Colonic mucosa (tissue), 4 donors: ENCODE data around the gene PCGF2. TPM values are rescaled to one million over a fixed set of nuclear protein-coding genes. Genes with fewer than 3 reads are reported as not detected.

ENCODE experiments used
- DNase-seq: peaks from one replicate; pipeline ENCODE4 v3.0.0-alpha.2; 2020
- H3K27ac ChIP-seq: fragments of 200-600 bp; one replicate; pipeline ENCODE4 v1.8.0; 2021
- H3K27me3 ChIP-seq: fragments of 200-600 bp; one replicate; pipeline ENCODE4 v1.8.0; 2021
- H3K36me3 ChIP-seq: fragments of 200-600 bp; one replicate; pipeline ENCODE4 v1.8.0; 2021
- H3K4me1 ChIP-seq: fragments of 200-600 bp; one replicate; pipeline ENCODE4 v1.8.0; 2021; ENCODE audit warnings: mild to moderate bottlenecking
- H3K4me3 ChIP-seq: fragments of 200-600 bp; one replicate; pipeline ENCODE4 v1.8.0; 2021
- H3K9ac ChIP-seq, 2 donors: one replicate each; pipeline ENCODE4 v1.7.0; 2013; ENCODE audit warnings: control low read depth in 2 of 2, low read depth in 2 of 2, low read length in 2 of 2
- H3K9me3 ChIP-seq: fragments of 200-600 bp; one replicate; pipeline ENCODE4 v1.8.0; 2021
- intact Hi-C: fragments of 100-400 bp; cut with DNase I; formaldehyde crosslinking; loops from one replicate; pipeline ENCODE4 v1.14.1; 2022
- total RNA-seq, 2 donors: library from RNA; stranded (reverse); fragmentation: NEBNext Ultra II Directional in 1 of 2; extraction: Animal tissue kit (Norgen Biotek cat#: 25700) in 1 of 2; gene quantifications; one replicate each; pipeline ENCODE4 v1.2.1, GENCODE V29; 2021
- TF ChIP-seq, protein P1 (sequence below): fragments of 200-600 bp; IDR thresholded peaks from one replicate; pipeline ENCODE4 v1.8.0; 2022; ENCODE audit warnings: antibody characterized with exemption, mild to moderate bottlenecking
- donor health status: healthy.
- donor health status: DM: no; HTN: no; CAD: no.
- donor health status: DM: no; HTN: no; CAD: no.

PCGF2 gene
- total RNA-seq, 2 donors from 2014 or later, result 27.2 to 45.5 TPM

DNA sequence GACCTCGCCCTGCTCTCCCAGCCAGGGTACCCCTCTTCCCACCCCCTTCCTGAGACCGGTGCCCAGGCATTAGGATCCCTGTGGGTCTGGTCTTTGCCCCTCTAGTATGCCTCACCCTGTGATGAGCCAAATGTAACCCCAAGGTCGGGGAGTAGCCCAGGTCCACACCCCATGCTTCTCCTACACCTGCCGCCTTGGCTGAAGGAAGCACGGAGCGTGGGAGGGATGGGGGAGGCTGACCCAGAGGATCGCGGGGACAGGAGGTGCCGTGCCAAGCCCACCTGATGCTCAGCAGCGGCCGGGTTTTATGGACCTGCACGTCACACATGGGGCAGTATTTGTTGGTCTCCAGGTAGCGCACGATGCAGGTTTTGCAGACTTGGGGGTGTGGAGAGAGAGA is 8.8 kb downstream of the PCGF2 start:
- Histone ChIP-seq H3K36me3 (no peaks in the 10 kb centered on the region), H3K4me3 (no peak overlapping the region), H3K9me3 (no peaks in the 10 kb centered on the region), H3K27ac (no peak overlapping the region), H3K27me3 (no peaks in the 10 kb centered on the region), H3K9ac (peak overlapping the region in 1 of 2 donors; percentile 22), H3K4me1 (peaks cover 21% of the 10 kb centered on the region)
- TF ChIP-seq, protein P1, sequence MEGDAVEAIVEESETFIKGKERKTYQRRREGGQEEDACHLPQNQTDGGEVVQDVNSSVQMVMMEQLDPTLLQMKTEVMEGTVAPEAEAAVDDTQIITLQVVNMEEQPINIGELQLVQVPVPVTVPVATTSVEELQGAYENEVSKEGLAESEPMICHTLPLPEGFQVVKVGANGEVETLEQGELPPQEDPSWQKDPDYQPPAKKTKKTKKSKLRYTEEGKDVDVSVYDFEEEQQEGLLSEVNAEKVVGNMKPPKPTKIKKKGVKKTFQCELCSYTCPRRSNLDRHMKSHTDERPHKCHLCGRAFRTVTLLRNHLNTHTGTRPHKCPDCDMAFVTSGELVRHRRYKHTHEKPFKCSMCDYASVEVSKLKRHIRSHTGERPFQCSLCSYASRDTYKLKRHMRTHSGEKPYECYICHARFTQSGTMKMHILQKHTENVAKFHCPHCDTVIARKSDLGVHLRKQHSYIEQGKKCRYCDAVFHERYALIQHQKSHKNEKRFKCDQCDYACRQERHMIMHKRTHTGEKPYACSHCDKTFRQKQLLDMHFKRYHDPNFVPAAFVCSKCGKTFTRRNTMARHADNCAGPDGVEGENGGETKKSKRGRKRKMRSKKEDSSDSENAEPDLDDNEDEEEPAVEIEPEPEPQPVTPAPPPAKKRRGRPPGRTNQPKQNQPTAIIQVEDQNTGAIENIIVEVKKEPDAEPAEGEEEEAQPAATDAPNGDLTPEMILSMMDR, result no peak
- intact Hi-C loops, result no loop called here
- no peak for DNase-seq

DNA sequence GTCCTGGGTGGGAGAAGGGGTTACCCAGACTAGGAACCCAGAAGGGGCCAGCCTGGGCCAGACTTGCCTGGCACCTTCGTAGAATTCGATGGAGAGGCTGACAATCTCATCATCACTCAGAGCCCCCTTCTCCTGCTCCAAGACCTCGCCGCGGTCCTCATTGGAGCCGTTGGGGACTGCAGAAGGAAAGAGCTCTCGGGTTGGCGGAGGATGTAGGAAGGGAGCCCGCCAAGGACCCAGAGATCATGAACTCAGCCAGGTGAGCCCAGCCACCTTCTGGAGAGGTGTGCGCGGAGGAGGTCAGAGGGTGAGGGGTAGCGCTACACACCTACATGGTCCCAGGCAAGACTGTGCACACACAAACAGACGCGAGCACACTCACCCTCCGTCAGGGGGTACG is 9.4 kb downstream of the PCGF2 start:
- Histone ChIP-seq H3K4me3 (no peak overlapping the region), H3K9ac (peak overlapping the region in 1 of 2 donors; percentile 22), H3K4me1 (peaks cover 21% of the 10 kb centered on the region), H3K27ac (no peak overlapping the region), H3K9me3 (no peaks in the 10 kb centered on the region), H3K27me3 (no peaks in the 10 kb centered on the region), H3K36me3 (no peaks in the 10 kb centered on the region)
- intact Hi-C loops, result no loop called here
- TF ChIP-seq, protein P1, result no peak
- no peak for DNase-seq

DNA sequence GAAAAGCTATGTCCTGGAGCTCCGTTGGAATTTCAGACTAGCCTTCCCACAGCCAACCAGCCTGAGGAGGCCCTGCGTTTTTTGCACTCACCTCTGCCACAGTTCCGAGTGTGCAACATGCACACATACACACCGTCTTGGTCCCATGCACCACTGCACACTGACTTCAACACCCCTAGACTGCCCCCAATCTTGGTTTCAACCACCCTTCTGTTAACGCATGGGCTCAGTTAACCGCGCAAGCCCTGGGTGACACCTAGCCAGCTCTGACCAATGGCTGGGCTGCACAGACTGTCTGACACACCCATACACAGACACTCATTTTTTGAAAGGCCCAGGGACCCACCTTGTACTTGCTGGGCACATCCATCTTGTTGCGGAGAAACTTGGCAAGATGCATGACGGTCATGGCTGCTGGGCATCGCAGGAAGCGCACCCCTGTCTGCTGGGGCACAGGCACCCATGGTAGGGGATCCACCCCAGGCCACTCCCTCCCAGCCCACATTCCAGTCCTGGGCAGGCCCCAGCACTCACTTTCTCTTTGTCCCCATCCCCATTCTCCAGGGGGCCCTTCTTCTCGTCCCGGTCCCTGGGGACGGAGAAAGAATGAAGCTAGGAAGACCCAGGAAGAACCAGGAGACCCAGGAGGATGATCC is 10.0 kb downstream of the PCGF2 start:
- intact Hi-C loops, result no loop called here
- no peak for DNase-seq
- no peaks in the 10 kb centered on the region for H3K36me3 ChIP-seq

DNA sequence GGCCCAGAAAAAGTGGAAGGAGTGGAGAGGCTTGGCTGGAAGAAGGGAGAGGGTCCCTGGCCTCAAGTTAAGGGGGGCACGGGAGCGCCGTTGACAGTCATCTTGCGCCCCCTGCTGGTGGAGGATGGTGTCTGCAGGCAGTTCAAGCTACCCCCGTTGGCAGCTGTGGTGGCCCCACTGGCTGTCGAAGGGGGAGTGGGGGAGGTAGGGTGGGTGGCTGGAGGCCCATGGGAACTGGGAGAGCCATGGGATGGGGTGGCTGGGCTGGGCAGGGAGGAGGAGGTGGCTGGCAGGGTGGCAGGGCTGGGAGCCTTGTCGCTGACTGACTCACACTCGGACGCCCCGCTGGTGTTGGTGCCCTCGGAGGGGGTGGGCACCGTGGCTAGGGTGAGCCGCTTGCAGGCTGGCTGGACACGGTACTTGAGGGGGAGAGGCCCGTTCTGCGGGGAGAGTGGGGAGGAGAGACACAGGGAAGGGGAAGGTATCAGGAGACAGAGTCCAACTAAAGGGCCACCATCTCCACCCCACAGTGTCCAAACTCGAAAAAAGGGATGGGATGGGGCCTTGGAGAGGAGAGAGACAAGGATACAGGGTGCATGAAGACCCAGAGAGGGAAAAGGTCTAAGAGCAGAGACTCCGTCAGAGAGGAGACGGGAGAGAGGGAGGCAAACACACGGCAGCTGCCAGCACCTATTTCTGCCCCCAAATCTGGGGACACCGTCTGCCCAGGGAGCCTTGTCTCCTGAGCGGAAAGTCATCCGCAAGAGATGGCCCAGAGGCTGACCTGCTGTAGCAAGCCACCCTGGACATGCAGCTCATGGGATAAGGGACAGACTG is 12.8 kb downstream of the PCGF2 start:
- TF ChIP-seq, protein P1, result peak; percentile 78
- Histone ChIP-seq H3K4me3 (no peak overlapping the region), H3K9ac (peak overlapping the region in 1 of 2 donors; percentile 4), H3K4me1 (peaks cover 18% of the 10 kb centered on the region), H3K36me3 (no peaks in the 10 kb centered on the region), H3K27me3 (no peaks in the 10 kb centered on the region), H3K9me3 (no peaks in the 10 kb centered on the region), H3K27ac (no peak overlapping the region)
- intact Hi-C loops, result loop anchor here (2.0 kb wide), 1 partner anchor 59 kb away; no protein-coding TSS in a partner anchor
- peak; percentile 69 for DNase-seq

More for the DNA sequence above, 10.0 kb downstream of the PCGF2 start:
- Histone ChIP-seq H3K4me1 (peaks cover 26% of the 10 kb centered on the region), H3K4me3 (no peak overlapping the region), H3K9me3 (no peaks in the 10 kb centered on the region), H3K9ac (no peak overlapping the region), H3K27ac (no peak overlapping the region), H3K27me3 (no peaks in the 10 kb centered on the region)
- TF ChIP-seq, protein P1, result no peak

DNA sequence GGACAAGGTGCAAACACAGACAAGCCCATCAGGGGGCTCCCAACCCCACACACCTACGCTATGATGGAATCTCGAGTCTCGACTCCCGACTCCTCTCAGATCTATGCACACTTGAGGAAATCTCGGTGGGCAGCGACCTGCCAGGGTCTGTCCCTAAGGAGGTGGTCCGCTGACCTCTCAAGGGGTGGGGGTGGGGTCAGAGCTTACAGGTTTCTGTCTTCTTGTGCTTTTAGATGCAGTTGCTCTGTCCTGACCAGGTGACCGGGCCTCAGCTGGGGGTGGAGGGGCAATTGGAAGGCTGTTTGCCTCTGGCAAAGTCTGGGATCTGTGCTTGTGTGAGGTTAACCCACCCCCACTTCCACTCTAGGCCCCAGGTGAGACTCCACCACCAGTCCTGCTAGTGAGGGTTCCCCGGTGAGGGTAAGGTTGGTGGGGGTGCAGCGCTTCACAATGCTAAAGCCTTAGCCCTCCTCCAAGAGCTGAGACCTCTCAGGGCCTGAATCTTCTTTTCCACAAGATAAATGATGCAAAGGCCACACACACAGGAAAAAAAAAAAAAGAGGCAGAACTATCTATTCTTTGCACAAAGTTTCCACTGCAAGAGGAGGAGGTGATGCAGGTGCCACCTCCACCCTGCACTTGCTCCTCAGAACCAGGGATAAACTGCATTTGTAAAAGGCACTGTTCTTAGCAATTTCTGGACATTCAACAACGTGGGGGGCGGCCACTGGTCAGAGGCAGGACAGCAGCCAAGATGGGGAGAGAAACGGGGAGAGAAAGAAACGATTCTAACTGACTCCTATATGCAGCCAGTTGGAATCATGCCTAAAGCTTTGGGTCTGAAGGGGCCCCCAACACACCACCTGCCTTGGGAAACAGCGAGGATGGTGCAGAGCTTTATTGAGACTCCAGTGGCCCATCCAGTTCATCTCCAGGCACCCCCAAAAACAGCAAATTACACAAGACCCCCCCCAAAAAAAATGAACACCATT is 13.9 kb downstream of the PCGF2 start:
- no peak overlapping the region for H3K9ac ChIP-seq

More for the DNA sequence above, 13.9 kb downstream of the PCGF2 start:
- Histone ChIP-seq H3K4me3 (no peak overlapping the region), H3K36me3 (no peaks in the 10 kb centered on the region), H3K27me3 (no peaks in the 10 kb centered on the region), H3K27ac (no peak overlapping the region), H3K9me3 (no peaks in the 10 kb centered on the region), H3K4me1 (peaks cover 23% of the 10 kb centered on the region)
- TF ChIP-seq, protein P1, result no peak
- intact Hi-C loops, result loop anchor here (2.0 kb wide), 1 partner anchor 57 kb away; no protein-coding TSS in a partner anchor
- DNase-seq, result no peak
